C1 segment of cervical spinal cord (tissue), 14 donors: ENCODE measurements around the gene SPCS3.
"Not testable (repeated sequence)": the region's sequence is repeated elsewhere in the genome, so short reads cannot be mapped to it uniquely, and the experiment has no call there.

Experiments used
- DNase-seq, 14 donors: peaks; one replicate each; lab custom pipeline; 2025; lab: John Stamatoyannopoulos, UW

Gene SPCS3

DNA sequence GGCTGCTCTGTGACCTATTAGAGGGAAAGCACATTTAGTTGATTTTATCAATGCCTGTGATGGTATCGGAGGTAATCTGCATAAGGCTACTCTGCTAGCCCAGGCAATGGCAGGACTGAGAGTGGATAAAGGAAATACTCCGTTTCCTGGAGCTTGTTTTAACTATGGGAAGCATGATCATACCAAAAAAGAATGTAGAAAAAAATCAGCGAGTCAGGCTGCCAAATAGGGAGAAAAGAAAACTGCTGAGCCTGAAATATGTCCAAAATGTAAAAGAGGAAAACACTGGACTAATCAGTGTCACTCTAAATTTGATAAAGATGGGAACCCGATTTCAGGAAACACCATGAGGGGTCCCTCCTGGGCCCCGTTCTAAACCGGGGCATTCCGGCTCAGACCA is 25.6 kb downstream of the SPCS3 start:
- DNase-seq, result not testable (repeated sequence)

DNA sequence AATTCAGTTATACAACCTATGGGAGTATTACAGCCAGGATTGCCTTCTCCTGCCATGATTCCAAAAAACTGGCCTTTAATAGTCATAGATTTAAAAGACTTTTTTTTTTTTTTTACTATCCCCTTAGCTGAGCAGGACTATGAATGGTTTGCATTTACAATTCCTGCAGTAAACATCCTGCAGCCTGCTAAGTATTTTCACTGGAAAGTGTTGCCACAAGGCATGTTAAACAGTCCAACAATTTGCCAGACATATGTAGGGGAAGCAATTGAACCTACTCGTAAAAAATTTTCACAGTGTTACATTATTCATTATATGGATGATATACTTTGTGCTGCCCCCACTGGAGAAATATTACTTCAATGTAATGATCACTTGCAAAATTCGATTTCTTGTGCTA is 27.1 kb downstream of the SPCS3 start:
- DNase-seq, result not testable (repeated sequence)

- peak in 1 of 14 donors; percentile 4 for DNase-seq
Observed at GRCh38 chr4:176350671-176351070, 30.9 kb downstream of the SPCS3 start.

GRCh38 chr4:176354884-176355283 is 35.1 kb downstream of the SPCS3 start:
- DNase-seq, result no peak

DNA sequence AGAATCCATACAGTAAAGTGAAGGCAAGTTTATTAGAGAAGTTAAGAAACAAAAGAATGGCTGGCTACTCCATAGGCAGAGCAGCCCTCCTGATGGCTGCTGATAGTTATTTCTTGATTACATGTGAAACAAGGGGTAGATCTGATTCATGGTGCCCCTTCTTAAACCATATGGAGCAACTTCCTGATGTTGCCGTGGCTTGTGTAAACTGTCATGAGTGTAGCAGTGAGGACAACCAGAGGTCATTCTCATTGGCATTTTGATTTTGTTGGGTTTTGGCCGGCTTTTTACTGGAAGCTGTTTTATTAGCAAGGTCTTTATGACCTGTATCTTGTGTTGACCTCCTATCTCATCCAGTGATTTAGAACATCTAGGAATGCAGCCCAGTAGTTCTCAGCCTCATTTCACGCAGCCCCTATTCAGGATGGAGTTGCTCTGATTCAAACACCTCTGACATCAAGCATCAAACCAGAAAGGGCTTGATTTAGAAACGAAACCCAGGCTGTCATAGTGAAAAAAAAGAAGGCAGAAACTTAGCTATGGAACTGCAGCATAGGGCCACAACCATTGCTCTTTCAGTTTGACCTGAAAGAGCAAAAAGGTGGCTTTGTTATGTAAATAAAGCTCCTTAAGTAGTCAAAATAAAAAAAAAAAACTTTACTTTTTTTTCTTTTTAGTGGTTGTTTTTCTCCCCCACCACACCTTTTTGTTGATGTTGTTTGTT is 37.8 kb downstream of the SPCS3 start:
- no peak for DNase-seq

GRCh38 chr4:176358083-176358469 is 38.3 kb downstream of the SPCS3 start:
- DNase-seq, result no peak

GRCh38 chr4:176359590-176359989 is 39.8 kb downstream of the SPCS3 start:
- DNase-seq, result no peak

GRCh38 chr4:176360446-176360845 is 40.7 kb downstream of the SPCS3 start:
- DNase-seq, result no peak

- DNase-seq, result no peak
Observed at GRCh38 chr4:176363072-176363471, 43.3 kb downstream of the SPCS3 start.

DNA sequence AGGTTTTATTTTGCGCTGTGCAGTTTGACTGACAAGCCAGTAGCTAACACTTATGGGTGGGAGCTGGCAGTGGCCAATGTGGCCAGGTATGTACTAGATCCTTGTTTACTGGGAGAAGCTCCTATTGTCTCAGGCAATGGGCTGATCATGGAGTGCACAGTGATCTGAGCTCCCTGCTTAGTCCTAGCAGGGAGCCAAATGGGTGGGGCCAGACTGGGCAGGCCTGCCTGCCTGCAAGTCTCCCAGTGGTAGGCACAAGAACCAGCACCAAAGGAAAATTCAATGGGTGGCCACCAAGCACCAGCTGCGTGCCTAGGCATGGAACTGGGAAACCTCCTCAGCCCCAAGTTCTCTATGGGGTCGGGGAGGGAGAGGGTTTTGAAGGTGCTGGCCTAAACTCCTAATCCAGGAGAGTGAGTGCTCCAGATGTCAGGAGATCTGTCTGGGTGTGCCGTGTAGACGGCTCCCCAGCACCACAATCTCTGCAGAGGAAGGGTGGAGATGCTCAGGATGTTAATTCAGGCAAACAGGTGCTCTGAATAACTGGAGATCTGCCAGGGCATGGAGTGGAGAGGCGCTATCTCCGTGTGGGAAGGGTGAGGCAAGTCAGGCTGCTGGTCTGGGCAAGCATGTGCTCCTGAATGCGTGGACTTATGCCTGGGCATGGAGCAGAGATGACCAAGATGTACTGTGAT is 48.2 kb downstream of the SPCS3 start:
- DNase-seq, result no peak

DNA sequence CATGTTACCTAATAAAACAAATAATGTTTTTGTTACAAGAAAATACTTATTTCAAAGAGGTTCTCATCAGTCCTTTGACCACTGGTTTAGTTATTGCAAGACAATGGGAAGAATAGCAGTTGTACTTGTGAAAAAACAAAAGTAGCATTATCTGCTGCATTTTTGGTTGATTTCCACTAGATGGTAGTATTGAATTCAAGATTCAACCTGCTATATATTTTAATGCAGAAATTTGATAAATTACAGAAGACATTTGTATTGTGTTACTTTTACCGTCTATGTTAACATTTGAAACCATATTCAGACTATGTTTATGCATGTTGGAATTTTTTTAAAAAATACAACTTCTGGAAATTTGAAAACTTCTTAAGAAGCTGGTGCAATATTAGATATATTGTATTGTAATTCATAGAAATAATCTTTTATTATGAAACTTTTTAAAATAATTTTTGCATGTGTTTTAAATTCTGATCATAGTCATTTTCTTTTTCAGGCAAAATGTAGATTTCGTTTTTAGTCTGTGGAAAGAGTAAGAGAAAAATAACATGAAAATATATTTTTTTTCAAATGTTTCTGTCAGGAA is 56.4 kb downstream of the SPCS3 start:
- DNase-seq, result no peak

DNA sequence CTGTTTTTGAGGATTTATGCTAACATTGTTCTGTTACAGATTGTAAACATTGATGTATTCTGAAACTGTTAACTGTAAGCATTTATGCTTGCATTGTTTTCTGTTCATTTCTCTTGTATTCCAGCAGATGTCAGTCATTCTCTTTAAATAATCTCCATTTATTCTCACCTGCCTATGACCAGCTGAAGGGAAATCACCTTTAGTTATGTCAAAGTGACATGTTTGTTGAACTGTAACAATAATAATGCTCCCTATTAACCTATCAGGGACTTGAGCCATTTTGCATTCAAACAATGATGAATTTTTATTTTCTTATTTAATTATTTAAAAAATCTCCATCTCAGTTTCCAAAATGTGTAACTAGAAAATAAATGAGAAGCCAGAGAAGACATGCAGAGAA is 58.0 kb downstream of the SPCS3 start:
- DNase-seq, result peak in 1 of 14 donors; percentile 6

- no peak for DNase-seq
Observed at GRCh38 chr4:176380352-176381157, 60.8 kb downstream of the SPCS3 start.
